GM23338 (cell line): ENCODE data around the gene RIPOR3. TPM values are rescaled to one million over a fixed set of nuclear protein-coding genes. Genes with fewer than 3 reads are reported as not detected.

Experiments
- ATAC-seq: fragments of 200-7000 bp; cut with Tn5 transposase; 3 replicates; pipeline ENCODE4 v1.9.1; 2020
- DNase-seq: peaks from one replicate; pipeline ENCODE4 v3.0.0-alpha.2; 2015; ENCODE audit warnings: low spot score
- H2AFZ ChIP-seq: fragments of 200-600 bp; sonication (generic); 2 replicates; pipeline ENCODE4 v1.8.0; 2016; ENCODE audit warnings: antibody characterized with exemption, mild to moderate bottlenecking, moderate library complexity
- H3F3A ChIP-seq: fragments of 200-600 bp; sonication (generic); replicated peaks from 2 replicates; pipeline ENCODE4 v1.8.0; 2017; ENCODE audit warnings: antibody characterized with exemption, mixed run types, low read depth
- H3K27ac ChIP-seq: fragments of 200-600 bp; sonication (generic); 2 replicates; pipeline ENCODE4 v1.6.1; 2016; ENCODE audit warnings: low read depth
- H3K27me3 ChIP-seq: fragments of 200-600 bp; sonication (generic); 2 replicates; pipeline ENCODE4 v1.8.0; 2016; ENCODE audit warnings: mild to moderate bottlenecking, mixed run types, moderate library complexity; ENCODE audit not compliant: insufficient read depth
- H3K36me3 ChIP-seq: fragments of 200-600 bp; sonication (generic); 2 replicates; pipeline ENCODE4 v1.8.0; 2016; ENCODE audit warnings: mild to moderate bottlenecking; ENCODE audit not compliant: insufficient read depth
- H3K4me1 ChIP-seq: fragments of 200-600 bp; sonication (generic); 2 replicates; pipeline ENCODE4 v1.8.0; 2016; ENCODE audit warnings: mild to moderate bottlenecking, moderate library complexity; ENCODE audit not compliant: insufficient read depth
- H3K4me2 ChIP-seq: fragments of 200-600 bp; sonication (generic); 2 replicates; pipeline ENCODE4 v1.7.1; 2017; ENCODE audit warnings: mixed run types
- H3K4me3 ChIP-seq: fragments of 200-600 bp; sonication (generic); 2 replicates; pipeline ENCODE4 v1.6.1; 2016; ENCODE audit warnings: mixed run types
- H3K79me2 ChIP-seq: fragments of 200-600 bp; sonication (generic); replicated peaks from 2 replicates; pipeline ENCODE4 v1.8.0; 2017; ENCODE audit warnings: mild to moderate bottlenecking; ENCODE audit not compliant: insufficient read depth
- H3K9me2 ChIP-seq: fragments of 200-600 bp; sonication (generic); 2 replicates; pipeline ENCODE4 v1.8.0; 2017; ENCODE audit not compliant: insufficient read depth
- H4K20me1 ChIP-seq: fragments of 200-600 bp; sonication (generic); replicated peaks from 2 replicates; pipeline ENCODE4 v1.8.0; 2017; ENCODE audit warnings: mild to moderate bottlenecking; ENCODE audit not compliant: insufficient read depth
- H3K27ac Mint-ChIP-seq: 2 replicates; pipeline ENCODE4 v1.8.0; 2020; ENCODE audit warnings: inconsistent platforms, mild to moderate bottlenecking, moderate library complexity, mixed read lengths
- H3K27me3 Mint-ChIP-seq: 3 replicates; pipeline ENCODE4 v1.8.0; 2022; ENCODE audit warnings: low read depth, mild to moderate bottlenecking, moderate library complexity, mixed read lengths, inconsistent platforms; ENCODE audit not compliant: insufficient read depth, poor library complexity
- H3K36me3 Mint-ChIP-seq: 3 replicates; pipeline ENCODE4 v1.8.0; 2021; ENCODE audit warnings: low read depth, mild to moderate bottlenecking, inconsistent platforms, moderate library complexity, mixed read lengths
- H3K4me1 Mint-ChIP-seq: 3 replicates; pipeline ENCODE4 v1.8.0; 2020; ENCODE audit warnings: mild to moderate bottlenecking, inconsistent platforms, mixed read lengths
- H3K4me3 Mint-ChIP-seq: 3 replicates; pipeline ENCODE4 v1.8.0; 2021; ENCODE audit warnings: moderate library complexity, mild to moderate bottlenecking, inconsistent platforms, mixed read lengths
- H3K9me3 Mint-ChIP-seq: 3 replicates; pipeline ENCODE4 v1.8.0; 2020; ENCODE audit warnings: moderate library complexity, mild to moderate bottlenecking, inconsistent platforms, mixed read lengths
- CREB1 ChIP-seq: fragments of 250-450 bp; sonication (Bioruptor Pico); IDR thresholded peaks from 2 replicates; pipeline ENCODE4 v1.5.0; 2020; ENCODE audit warnings: low read depth, mild to moderate bottlenecking, moderate library complexity
- EZH2 ChIP-seq: fragments of 200-600 bp; sonication (generic); IDR thresholded peaks from one replicate; pipeline ENCODE4 v1.8.0; 2017; ENCODE audit warnings: antibody characterized with exemption, mild to moderate bottlenecking, low read depth; ENCODE audit not compliant: unreplicated experiment
- EZH2phosphoT487 ChIP-seq: fragments of 200-600 bp; sonication (generic); IDR thresholded peaks from one replicate; pipeline ENCODE4 v1.8.1; 2018; ENCODE audit warnings: antibody characterized with exemption; ENCODE audit not compliant: unreplicated experiment
- JUNB ChIP-seq: IDR thresholded peaks from one replicate; pipeline ENCODE4 v1.6.1; 2016; ENCODE audit warnings: antibody characterized with exemption; ENCODE audit not compliant: unreplicated experiment
- polyA plus RNA-seq: library from polyadenylated mRNA; unstranded; fragments of >200 nt; fragmentation: Nextera tagmentation; extraction: Ambion mirVana; gene quantifications from 2 replicates; pipeline ENCODE4 v1.2.1, GENCODE V29; 2016
- total RNA-seq: library from RNA; depleted of rRNA; stranded (reverse); fragments of >200 nt; shearing (Covaris generic); gene quantifications from 2 replicates; pipeline ENCODE4 v1.2.3, GENCODE V29; 2014
- TF ChIP-seq, protein P1 (sequence below), 2 experiments: fragments of 200-600 bp in 1 of 2; sonication (generic) in 1 of 2; conservative IDR thresholded peaks; 2 replicates each; pipeline versions ENCODE4 v1.5.1 to v1.6.1; 2016 to 2017; ENCODE audit warnings: antibody characterized with exemption in 2 of 2, low read depth in 2 of 2, mild to moderate bottlenecking in 2 of 2, moderate library complexity in 1 of 2
- TF ChIP-seq, protein P2 (sequence below): IDR thresholded peaks from one replicate; pipeline ENCODE4 v1.6.1; 2018; ENCODE audit warnings: antibody characterized with exemption; ENCODE audit not compliant: unreplicated experiment
- TF ChIP-seq, protein P3 (sequence below): fragments of 250-450 bp; sonication (Bioruptor Pico); IDR thresholded peaks from 2 replicates; pipeline ENCODE4 v1.5.0; 2020; ENCODE audit warnings: mild to moderate bottlenecking, moderate library complexity

RIPOR3 gene
- total and polyA plus RNA-seq, 2 experiments from 2014 or later, result 4.9 to 6.3 TPM

DNA sequence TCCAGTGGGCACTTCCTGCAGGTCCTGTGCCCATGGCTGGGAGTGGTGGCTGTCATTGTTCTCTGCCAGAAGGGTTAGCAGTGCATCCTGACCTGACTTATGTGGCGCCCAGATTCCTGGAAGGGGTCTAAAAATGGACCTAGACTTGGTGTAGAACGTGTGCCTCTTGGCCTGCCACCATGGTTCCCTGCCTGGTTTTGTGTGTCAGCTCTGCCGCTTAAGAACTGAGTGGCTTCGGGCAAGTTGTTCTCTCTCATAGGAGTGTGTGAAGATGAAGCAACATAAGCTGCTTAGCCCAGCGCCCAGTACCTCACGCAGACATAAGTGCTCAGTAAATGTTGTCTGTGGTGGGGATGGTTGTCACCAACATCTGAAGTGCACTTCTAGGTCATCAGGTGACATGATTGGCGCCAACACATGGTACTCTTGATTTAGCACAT lies 129.1 kb downstream of the RIPOR3 start:
- Mint-ChIP-seq H3K27ac (no peak overlapping the region), H3K4me3 (no peak overlapping the region), H3K9me3 (no peaks in the 10 kb centered on the region), H3K4me1 (no peaks in the 10 kb centered on the region; the same call in 2 of the 3 replicates), H3K36me3 (peaks cover 12% of the 10 kb centered on the region), H3K27me3 (no peaks in the 10 kb centered on the region)
- TF ChIP-seq, protein P1, sequence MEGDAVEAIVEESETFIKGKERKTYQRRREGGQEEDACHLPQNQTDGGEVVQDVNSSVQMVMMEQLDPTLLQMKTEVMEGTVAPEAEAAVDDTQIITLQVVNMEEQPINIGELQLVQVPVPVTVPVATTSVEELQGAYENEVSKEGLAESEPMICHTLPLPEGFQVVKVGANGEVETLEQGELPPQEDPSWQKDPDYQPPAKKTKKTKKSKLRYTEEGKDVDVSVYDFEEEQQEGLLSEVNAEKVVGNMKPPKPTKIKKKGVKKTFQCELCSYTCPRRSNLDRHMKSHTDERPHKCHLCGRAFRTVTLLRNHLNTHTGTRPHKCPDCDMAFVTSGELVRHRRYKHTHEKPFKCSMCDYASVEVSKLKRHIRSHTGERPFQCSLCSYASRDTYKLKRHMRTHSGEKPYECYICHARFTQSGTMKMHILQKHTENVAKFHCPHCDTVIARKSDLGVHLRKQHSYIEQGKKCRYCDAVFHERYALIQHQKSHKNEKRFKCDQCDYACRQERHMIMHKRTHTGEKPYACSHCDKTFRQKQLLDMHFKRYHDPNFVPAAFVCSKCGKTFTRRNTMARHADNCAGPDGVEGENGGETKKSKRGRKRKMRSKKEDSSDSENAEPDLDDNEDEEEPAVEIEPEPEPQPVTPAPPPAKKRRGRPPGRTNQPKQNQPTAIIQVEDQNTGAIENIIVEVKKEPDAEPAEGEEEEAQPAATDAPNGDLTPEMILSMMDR (conservative IDR thresholded peaks at IDR 0.05; ENCODE audit: low read depth in 2 of 2), result no peak
- TF ChIP-seq, protein P2, sequence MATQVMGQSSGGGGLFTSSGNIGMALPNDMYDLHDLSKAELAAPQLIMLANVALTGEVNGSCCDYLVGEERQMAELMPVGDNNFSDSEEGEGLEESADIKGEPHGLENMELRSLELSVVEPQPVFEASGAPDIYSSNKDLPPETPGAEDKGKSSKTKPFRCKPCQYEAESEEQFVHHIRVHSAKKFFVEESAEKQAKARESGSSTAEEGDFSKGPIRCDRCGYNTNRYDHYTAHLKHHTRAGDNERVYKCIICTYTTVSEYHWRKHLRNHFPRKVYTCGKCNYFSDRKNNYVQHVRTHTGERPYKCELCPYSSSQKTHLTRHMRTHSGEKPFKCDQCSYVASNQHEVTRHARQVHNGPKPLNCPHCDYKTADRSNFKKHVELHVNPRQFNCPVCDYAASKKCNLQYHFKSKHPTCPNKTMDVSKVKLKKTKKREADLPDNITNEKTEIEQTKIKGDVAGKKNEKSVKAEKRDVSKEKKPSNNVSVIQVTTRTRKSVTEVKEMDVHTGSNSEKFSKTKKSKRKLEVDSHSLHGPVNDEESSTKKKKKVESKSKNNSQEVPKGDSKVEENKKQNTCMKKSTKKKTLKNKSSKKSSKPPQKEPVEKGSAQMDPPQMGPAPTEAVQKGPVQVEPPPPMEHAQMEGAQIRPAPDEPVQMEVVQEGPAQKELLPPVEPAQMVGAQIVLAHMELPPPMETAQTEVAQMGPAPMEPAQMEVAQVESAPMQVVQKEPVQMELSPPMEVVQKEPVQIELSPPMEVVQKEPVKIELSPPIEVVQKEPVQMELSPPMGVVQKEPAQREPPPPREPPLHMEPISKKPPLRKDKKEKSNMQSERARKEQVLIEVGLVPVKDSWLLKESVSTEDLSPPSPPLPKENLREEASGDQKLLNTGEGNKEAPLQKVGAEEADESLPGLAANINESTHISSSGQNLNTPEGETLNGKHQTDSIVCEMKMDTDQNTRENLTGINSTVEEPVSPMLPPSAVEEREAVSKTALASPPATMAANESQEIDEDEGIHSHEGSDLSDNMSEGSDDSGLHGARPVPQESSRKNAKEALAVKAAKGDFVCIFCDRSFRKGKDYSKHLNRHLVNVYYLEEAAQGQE, result no peak
- no peak for TF ChIP-seq CREB1
- TF ChIP-seq JUNB, result no peak
- TF ChIP-seq, protein P3, sequence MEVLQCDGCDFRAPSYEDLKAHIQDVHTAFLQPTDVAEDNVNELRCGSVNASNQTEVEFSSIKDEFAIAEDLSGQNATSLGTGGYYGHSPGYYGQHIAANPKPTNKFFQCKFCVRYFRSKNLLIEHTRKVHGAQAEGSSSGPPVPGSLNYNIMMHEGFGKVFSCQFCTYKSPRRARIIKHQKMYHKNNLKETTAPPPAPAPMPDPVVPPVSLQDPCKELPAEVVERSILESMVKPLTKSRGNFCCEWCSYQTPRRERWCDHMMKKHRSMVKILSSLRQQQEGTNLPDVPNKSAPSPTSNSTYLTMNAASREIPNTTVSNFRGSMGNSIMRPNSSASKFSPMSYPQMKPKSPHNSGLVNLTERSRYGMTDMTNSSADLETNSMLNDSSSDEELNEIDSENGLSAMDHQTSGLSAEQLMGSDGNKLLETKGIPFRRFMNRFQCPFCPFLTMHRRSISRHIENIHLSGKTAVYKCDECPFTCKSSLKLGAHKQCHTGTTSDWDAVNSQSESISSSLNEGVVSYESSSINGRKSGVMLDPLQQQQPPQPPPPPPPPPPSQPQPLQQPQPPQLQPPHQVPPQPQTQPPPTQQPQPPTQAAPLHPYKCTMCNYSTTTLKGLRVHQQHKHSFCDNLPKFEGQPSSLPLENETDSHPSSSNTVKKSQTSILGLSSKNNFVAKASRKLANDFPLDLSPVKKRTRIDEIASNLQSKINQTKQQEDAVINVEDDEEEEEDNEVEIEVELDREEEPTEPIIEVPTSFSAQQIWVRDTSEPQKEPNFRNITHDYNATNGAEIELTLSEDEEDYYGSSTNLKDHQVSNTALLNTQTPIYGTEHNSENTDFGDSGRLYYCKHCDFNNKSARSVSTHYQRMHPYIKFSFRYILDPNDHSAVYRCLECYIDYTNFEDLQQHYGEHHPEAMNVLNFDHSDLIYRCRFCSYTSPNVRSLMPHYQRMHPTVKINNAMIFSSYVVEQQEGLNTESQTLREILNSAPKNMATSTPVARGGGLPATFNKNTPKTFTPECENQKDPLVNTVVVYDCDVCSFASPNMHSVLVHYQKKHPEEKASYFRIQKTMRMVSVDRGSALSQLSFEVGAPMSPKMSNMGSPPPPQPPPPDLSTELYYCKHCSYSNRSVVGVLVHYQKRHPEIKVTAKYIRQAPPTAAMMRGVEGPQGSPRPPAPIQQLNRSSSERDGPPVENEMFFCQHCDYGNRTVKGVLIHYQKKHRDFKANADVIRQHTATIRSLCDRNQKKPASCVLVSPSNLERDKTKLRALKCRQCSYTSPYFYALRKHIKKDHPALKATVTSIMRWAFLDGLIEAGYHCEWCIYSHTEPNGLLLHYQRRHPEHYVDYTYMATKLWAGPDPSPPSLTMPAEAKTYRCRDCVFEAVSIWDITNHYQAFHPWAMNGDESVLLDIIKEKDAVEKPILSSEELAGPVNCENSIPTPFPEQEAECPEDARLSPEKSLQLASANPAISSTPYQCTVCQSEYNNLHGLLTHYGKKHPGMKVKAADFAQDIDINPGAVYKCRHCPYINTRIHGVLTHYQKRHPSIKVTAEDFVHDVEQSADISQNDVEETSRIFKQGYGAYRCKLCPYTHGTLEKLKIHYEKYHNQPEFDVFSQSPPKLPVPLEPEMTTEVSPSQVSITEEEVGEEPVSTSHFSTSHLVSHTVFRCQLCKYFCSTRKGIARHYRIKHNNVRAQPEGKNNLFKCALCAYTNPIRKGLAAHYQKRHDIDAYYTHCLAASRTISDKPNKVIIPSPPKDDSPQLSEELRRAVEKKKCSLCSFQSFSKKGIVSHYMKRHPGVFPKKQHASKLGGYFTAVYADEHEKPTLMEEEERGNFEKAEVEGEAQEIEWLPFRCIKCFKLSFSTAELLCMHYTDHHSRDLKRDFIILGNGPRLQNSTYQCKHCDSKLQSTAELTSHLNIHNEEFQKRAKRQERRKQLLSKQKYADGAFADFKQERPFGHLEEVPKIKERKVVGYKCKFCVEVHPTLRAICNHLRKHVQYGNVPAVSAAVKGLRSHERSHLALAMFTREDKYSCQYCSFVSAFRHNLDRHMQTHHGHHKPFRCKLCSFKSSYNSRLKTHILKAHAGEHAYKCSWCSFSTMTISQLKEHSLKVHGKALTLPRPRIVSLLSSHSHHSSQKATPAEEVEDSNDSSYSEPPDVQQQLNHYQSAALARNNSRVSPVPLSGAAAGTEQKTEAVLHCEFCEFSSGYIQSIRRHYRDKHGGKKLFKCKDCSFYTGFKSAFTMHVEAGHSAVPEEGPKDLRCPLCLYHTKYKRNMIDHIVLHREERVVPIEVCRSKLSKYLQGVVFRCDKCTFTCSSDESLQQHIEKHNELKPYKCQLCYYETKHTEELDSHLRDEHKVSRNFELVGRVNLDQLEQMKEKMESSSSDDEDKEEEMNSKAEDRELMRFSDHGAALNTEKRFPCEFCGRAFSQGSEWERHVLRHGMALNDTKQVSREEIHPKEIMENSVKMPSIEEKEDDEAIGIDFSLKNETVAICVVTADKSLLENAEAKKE, result no peak
- no peak for TF ChIP-seq EZH2
- no peak for TF ChIP-seq EZH2phosphoT487
- no peak overlapping the region for H3K4me3 ChIP-seq
- no peaks in the 10 kb centered on the region for H3K9me2 ChIP-seq
- no peaks in the 10 kb centered on the region for H3K27me3 ChIP-seq
- no peaks in the 10 kb centered on the region for H3F3A ChIP-seq
- peaks cover 10% of the 10 kb centered on the region; the same call in 1 of the 2 replicates for H3K79me2 ChIP-seq
- DNase-seq (no peak), ATAC-seq (no peak)
- H3K4me1 ChIP-seq, result no peaks in the 10 kb centered on the region
- no peak overlapping the region for H3K27ac ChIP-seq
- H3K36me3 ChIP-seq, result no peaks in the 10 kb centered on the region
- no peak overlapping the region for H3K4me2 ChIP-seq
- no peaks in the 10 kb centered on the region; the same call in 1 of the 2 replicates for H4K20me1 ChIP-seq
- H2AFZ ChIP-seq, result no peak overlapping the region
